ENCODE measurements around the gene VDR.

Gene VDR

DNA sequence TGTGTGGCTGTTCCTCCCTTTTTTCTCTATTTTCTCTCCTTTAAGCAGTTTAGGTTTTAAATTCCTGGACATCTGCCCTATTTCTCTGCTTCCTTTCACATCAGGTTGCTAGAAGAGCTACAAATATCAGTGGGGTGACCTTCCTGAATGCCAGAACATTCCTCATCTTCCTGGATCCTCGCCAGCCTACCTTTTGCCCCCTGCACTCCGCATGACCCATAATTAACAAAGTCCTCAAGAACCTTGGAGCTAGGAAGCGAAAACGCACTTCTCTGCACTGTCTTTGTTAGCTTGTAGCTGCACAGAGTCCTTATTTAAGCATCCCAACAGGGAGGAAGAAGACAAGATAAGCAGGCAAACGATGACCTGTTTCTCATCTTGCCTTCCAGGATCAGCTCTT, 30.5 kb downstream of the VDR start:
- peaks cover 6% of the 10 kb centered on the region; the same call in 1 of the 2 replicates for H3K4me1 ChIP-seq (ENCODE audit: low read length)
- TF ChIP-seq EZH2phosphoT487 (IDR thresholded peaks at IDR 0.05; ENCODE audit: low read depth) = no peak
- TF ChIP-seq, protein P1, sequence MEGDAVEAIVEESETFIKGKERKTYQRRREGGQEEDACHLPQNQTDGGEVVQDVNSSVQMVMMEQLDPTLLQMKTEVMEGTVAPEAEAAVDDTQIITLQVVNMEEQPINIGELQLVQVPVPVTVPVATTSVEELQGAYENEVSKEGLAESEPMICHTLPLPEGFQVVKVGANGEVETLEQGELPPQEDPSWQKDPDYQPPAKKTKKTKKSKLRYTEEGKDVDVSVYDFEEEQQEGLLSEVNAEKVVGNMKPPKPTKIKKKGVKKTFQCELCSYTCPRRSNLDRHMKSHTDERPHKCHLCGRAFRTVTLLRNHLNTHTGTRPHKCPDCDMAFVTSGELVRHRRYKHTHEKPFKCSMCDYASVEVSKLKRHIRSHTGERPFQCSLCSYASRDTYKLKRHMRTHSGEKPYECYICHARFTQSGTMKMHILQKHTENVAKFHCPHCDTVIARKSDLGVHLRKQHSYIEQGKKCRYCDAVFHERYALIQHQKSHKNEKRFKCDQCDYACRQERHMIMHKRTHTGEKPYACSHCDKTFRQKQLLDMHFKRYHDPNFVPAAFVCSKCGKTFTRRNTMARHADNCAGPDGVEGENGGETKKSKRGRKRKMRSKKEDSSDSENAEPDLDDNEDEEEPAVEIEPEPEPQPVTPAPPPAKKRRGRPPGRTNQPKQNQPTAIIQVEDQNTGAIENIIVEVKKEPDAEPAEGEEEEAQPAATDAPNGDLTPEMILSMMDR (IDR thresholded peaks at IDR 0.05; ENCODE audit: low read depth, low read length) = no peak

DNA sequence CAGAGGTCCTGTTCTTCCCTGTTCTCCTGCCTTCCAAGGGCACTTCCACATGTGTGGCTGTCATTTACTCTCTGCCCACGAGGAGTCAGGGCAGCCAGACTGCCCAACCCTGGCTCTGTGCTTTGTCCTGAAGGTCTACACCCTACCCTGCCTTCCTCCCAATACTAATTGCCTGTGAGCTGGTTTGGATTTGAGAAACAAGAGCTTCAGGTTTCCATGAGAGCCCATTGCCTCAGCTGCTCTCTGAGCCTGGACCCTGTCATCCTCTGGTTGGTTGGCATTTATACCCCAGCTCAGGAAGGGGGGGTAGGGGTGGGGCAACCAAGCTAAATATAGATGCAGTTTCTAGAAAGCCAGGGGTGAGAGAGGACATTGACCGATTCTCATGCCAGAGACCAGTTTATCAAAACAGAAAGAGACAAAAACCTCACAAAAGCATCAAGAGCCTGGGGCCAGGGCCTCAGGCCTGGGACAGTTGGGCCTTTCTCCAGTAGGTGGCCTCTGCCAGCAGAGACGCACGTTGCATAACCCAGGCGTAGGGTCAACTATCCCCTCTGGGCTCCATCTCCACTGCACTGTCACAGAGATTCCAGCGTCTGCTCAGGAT, 34.5 kb downstream of the VDR start:
- Histone ChIP-seq H2AFZ (ENCODE audit: low read depth, low read length) (no peak overlapping the region), H3K9ac (ENCODE audit: low read length) (no peak overlapping the region), H3K4me1 (ENCODE audit: low read length) (peaks cover 23% of the 10 kb centered on the region), H3K79me2 (ENCODE audit: low read length) (no peaks in the 10 kb centered on the region), H3K4me3 (ENCODE audit: low read length) (no peak overlapping the region), H3K27ac (ENCODE audit: low read length) (no peak overlapping the region), H3K27me3 (ENCODE audit: low read depth, low read length) (peaks cover 24% of the 10 kb centered on the region; the same call in 1 of the 2 replicates), H3K36me3 (replicated peaks; ENCODE audit: low read depth, low read length) (no peaks in the 10 kb centered on the region), H3K9me3 (ENCODE audit: insufficient read depth, low read length) (no peaks in the 10 kb centered on the region), H3K4me2 (ENCODE audit: low read length) (no peak overlapping the region), H4K20me1 (ENCODE audit: insufficient read depth, low read length) (no peaks in the 10 kb centered on the region)
- TF ChIP-seq, protein P1 (IDR thresholded peaks at IDR 0.05; ENCODE audit: low read depth, low read length) = peak; percentile 26
- no peak for TF ChIP-seq EZH2phosphoT487 (IDR thresholded peaks at IDR 0.05; ENCODE audit: low read depth)

More for the DNA sequence above, 30.5 kb downstream of the VDR start:
- Histone ChIP-seq H4K20me1 (ENCODE audit: insufficient read depth, low read length) (no peaks in the 10 kb centered on the region), H3K9me3 (ENCODE audit: insufficient read depth, low read length) (no peaks in the 10 kb centered on the region), H3K27me3 (ENCODE audit: low read depth, low read length) (peaks cover 34% of the 10 kb centered on the region; the same call in 1 of the 2 replicates), H3K9ac (ENCODE audit: low read length) (no peak overlapping the region), H3K4me3 (ENCODE audit: low read length) (no peak overlapping the region), H3K4me2 (ENCODE audit: low read length) (no peak overlapping the region), H3K36me3 (replicated peaks; ENCODE audit: low read depth, low read length) (no peaks in the 10 kb centered on the region), H2AFZ (ENCODE audit: low read depth, low read length) (no peak overlapping the region), H3K27ac (ENCODE audit: low read length) (no peak overlapping the region), H3K79me2 (ENCODE audit: low read length) (no peaks in the 10 kb centered on the region)

DNA sequence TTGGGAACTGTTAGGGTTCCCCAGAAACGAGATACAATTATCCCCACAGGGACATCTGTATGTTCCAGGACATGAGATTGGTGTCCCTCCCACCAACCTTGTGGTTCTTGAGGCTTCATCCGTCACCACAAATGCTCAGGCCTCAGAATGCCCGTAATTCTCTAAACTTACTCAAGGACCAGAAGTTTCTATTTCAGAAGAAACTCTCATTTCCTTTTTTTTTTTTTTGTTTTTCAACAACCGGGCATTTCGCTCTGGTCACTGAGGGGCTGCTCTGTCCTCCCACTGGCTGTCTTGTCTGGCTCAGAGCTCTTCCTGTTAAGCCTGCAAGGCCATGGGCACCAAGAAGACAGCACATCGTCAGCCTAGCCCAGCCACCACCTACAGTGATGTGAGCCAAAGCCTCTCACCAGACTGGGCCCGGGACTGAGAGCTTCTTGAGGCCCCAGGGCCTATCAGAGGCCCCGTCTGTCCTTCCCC, 36.2 kb downstream of the VDR start:
- H2AFZ ChIP-seq (ENCODE audit: low read depth, low read length) = 0 out of 2 replicates have a peak overlapping the region, but pooled peaks have one; percentile 0
- H3K27ac ChIP-seq (ENCODE audit: low read length) = no peak overlapping the region

DNA sequence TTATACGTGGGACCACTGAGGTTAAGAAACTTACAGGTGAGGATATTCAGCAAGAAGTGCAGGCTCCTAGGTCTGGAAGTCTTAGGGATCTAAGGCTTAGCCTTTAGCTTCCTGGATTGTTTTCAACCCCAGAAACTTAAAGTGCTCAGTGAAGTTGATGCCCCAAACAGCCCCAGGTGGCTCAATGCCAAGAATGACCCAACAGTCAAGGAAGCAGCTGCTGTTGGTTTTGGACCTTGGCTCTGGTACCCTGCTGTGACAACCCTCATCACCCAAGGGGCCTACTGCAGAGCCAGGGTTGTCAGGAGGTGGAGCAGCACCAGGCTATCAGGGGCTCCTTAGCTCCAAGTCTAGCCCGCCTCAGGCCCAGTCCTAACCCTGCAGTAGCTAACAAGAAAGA, 36.8 kb downstream of the VDR start:
- Histone ChIP-seq H3K9ac (ENCODE audit: low read length) (no peak overlapping the region), H3K4me2 (ENCODE audit: low read length) (peak overlapping the region; percentile 52), H3K36me3 (replicated peaks; ENCODE audit: low read depth, low read length) (no peaks in the 10 kb centered on the region), H3K9me3 (ENCODE audit: insufficient read depth, low read length) (no peaks in the 10 kb centered on the region), H3K27me3 (ENCODE audit: low read depth, low read length) (peaks cover 12% of the 10 kb centered on the region; the same call in 1 of the 2 replicates), H3K79me2 (ENCODE audit: low read length) (no peaks in the 10 kb centered on the region), H3K27ac (ENCODE audit: low read length) (no peak overlapping the region), H4K20me1 (ENCODE audit: insufficient read depth, low read length) (no peaks in the 10 kb centered on the region), H3K4me1 (ENCODE audit: low read length) (peaks cover 23% of the 10 kb centered on the region), H2AFZ (ENCODE audit: low read depth, low read length) (0 out of 2 replicates have a peak overlapping the region, but pooled peaks have one; percentile 0), H3K4me3 (ENCODE audit: low read length) (0 out of 2 replicates have a peak overlapping the region, but pooled peaks have one; percentile 12)
- TF ChIP-seq EZH2phosphoT487 (IDR thresholded peaks at IDR 0.05; ENCODE audit: low read depth) = no peak
- TF ChIP-seq, protein P1 (IDR thresholded peaks at IDR 0.05; ENCODE audit: low read depth, low read length) = no peak

More for the DNA sequence above, 36.2 kb downstream of the VDR start:
- H3K79me2 ChIP-seq (ENCODE audit: low read length) = no peaks in the 10 kb centered on the region
- peaks cover 12% of the 10 kb centered on the region; the same call in 1 of the 2 replicates for H3K27me3 ChIP-seq (ENCODE audit: low read depth, low read length)
- no peaks in the 10 kb centered on the region for H3K36me3 ChIP-seq (replicated peaks; ENCODE audit: low read depth, low read length)
- H4K20me1 ChIP-seq (ENCODE audit: insufficient read depth, low read length) = no peaks in the 10 kb centered on the region
- peaks cover 23% of the 10 kb centered on the region for H3K4me1 ChIP-seq (ENCODE audit: low read length)
- H3K4me2 ChIP-seq (ENCODE audit: low read length) = peak overlapping the region; percentile 52
- H3K9ac ChIP-seq (ENCODE audit: low read length) = no peak overlapping the region
- H3K9me3 ChIP-seq (ENCODE audit: insufficient read depth, low read length) = no peaks in the 10 kb centered on the region
- TF ChIP-seq, protein P1 (IDR thresholded peaks at IDR 0.05; ENCODE audit: low read depth, low read length) = no peak
- TF ChIP-seq EZH2phosphoT487 (IDR thresholded peaks at IDR 0.05; ENCODE audit: low read depth) = no peak
- peak overlapping the region; percentile 16; the same call in 1 of the 2 replicates for H3K4me3 ChIP-seq (ENCODE audit: low read length)
